Activated CD8-positive, alpha-beta memory T cell treated with anti-CD3 and anti-CD28 coated beads, Interleukin-2, amount 50 U/mL, for 1 hour (primary cell): ENCODE results near the gene AP2M1.
"Not testable (repeated sequence)": the region's sequence is repeated elsewhere in the genome, so short reads cannot be mapped to it uniquely, and the experiment has no call there.

Experiments used
- DNase-seq: peaks from one replicate; pipeline ENCODE4 v3.0.0-alpha.2; 2020; ENCODE audit errors: extremely low read depth

The AP2M1 gene

DNA sequence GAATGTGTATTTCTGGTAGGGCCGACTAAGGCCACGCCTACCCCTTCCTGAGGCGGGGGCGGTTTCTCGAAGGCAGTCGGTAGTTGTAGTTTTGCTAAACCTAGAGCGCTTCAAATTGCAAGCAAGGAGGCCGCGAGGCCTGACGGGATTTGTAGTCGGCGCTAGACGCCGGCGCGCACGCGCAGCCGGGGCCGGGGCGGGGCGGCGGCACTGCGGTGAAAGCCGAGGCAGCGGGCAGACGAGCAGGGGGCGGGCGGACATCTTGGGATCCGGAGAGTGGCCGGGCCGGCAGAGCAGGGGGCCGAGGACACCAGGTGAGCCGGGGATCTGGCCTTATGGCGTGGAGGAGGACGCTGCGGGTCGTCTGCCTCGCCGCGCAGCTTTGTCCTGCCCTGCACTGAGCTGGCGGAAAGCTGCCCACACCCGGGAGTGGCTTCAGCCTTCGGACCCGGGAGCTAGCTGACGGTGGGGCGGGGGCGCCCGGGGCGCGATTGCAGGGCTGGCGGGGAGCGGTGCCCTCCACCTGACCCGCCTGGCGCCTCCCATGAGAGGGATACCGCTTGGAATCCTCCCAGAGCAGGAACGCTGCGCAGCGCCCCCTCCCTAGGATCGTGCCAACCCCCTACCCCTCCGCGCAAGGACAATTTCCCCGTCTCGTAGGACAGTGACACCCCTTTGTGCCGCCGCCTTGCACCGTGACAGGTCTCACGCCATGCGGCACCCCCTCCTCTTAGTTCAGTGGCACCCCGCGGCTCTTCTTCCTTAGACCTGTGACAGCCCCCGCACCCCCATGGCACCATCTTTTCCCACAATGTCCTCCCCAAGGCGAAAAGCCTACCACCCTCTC, at the start of gene AP2M1:
Gene AP2M1, plus strand, starts transcription at position 210 of the 847 bp plus-strand sequence. CDS start 2,139 bp downstream, outside the sequence.
- peak; percentile 92 for DNase-seq

DNA sequence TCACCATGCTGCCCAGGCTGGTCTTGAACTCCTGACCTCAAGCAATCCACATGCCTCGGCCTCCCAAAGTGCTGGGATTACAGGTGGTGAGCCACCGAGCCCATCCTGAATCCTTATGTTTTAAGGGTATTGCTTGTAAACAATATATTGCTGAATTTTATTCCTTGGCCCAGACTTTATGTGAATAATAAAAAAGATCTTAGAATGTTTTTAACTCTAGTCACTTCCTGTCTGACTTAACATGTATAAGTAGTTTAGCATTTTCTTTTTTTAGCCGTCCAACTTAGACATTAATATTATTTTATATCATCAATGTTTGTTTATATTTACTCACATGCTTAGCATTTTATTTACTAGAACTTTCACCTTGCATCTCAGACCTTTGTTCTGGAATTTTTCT, 48.6 kb upstream of the AP2M1 start:
- no peak for DNase-seq

DNA sequence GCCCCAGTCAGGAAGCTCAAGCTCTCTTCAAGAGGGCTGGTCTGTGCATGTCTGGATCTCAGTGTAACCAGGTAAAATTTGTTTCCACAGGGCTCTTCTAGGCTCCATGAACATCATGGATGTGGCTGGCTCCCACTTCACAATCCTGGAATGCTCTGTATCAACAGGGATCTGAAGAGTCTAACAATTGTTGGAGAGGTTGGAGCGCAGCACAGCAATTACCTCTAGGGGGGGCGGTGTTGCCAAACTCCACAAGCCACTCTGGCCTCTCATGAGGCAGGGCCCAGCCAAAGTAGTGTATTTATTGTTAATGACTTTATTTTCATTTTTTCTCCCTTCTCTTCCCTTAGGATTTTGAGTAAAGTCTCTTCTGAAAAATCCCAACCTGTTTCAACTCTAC, 45.6 kb upstream of the AP2M1 start:
- DNase-seq, result no peak

DNA sequence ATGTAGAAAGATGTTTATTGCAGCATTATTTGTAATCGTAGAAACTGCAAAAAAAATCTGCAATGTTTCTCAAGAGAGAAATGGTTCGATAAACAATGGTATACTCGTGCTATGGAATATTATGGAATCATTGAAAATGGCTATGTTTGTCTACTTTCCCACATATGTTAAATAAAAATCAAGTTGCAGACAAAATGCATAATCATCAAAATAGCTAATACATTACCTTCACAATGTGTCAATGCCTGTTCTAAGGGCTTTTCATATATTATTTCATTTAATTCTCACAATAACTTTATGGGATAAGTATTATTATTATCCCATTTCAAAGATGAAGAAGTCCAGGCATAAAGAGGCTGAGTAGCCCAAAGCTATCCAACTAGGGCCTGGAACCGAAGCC, 41.7 kb upstream of the AP2M1 start:
- no peak for DNase-seq

DNA sequence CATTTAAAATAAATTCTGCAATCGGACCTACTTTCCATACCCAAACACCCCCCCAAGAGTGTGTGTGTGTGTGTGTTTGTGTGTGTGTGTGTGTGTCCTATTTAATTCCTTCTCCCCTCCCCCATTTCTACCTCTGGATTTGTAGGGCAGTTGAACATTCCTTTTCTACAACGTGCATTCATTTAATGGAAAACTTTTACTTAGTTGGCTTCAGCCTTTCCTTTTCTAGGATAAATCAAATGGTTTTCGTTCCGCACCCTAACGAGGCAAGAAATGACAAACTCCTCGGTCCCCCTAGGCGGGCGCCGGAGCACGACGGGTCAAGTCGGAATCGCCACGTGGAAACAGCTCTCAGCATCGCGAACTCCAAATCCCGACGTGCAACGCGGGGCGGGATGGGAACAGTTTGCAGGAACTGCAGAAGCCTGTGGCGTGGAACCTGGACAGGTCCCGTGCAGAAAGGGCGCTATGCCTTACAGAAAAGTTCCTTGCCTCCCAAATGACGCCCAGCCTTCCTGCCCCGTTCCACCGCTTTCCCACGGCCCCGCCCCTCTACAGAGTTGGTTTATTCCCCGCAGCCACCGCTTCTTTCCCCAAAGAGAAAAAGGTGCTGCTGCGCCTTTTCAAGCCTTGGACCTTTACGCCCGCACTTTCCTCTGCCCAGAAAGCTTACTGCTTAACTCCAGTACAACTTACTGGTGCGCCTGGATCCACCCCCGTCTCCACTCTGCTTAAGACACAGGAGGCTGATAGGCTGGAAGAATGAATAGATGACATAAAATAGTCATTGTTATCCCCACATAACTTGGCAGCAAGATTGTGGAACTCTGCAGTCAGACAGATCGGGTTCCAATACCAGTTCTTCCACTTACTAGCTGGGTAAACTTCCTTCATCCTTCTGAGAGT, 40.6 kb upstream of the AP2M1 start:
- DNase-seq, result no peak

DNA sequence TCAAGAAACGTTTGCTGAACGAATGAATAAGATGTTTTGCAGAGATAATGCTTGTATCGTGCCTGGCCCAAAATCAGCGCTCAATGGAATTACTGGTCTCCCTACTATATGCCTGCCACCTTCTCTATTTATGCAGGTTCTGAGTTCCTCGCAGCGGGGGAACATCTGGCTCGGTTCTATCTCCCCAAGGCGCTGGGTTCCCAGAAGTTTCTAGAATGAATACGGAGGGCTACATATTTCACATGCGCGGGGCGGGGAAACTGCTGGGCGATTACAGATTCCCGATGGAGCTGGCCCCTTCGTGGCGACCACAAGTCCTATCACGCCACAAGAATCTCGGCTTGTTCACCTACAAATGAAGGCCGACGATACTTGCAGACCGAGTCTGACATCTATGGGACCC, 39.9 kb upstream of the AP2M1 start:
- no peak for DNase-seq

DNA sequence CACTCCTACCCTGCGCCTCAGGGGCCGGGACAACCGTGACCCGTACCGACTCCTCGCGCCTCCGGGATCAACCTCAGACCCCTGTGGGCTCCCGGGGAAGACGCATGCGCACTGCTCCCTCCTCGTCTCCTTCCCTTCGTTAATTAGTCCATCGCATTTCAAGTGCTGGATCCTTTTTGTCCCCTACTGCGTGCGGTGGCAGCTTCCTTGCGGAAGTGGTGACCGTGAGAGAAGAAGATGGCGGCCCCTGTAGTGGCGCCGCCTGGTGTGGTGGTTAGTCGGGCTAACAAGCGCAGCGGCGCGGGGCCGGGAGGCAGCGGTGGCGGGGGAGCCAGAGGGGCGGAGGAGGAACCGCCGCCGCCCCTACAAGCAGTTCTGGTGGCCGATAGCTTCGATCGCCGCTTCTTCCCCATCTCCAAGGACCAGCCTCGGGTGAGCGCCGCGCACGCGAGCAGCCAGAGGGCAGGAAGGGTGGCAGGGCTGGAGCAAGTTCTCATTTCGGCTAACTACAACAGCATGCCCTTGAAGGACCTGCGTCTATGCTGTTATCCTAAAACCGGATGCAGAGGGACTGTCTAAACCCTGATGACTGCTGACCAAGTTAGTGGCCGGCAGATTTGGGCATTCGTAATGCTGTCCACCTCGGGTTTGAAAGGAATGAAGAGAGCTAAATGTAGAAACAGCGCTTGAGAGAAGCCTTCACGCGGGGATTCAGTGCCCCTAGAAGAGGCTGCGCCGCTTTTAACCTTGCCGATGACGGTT, 39.3 kb upstream of the AP2M1 start, which contains the start of gene EIF2B5:
Gene EIF2B5, plus strand, starts transcription at position 210 of the 762 bp plus-strand sequence. Its CDS starts 28 bp downstream, at position 238.
- DNase-seq, result peak; percentile 75

DNA sequence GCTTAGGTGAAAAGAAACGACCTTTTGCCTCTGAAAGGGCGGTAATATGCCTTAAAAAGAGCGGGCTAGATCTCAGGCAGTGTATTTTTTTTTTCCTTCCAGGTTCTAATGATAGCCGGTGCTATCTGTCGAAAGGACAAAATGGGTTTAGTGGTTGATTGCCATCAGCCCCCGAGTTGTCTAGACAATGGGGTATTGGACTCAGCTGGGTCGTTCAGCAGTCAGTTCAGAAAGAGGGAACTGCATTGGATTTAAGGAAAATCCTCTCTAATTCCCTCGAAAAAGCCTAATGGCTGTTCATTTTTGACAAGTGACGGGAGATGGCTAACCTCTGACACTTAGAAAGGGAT, 38.8 kb upstream of the AP2M1 start:
- DNase-seq, result no peak

DNA sequence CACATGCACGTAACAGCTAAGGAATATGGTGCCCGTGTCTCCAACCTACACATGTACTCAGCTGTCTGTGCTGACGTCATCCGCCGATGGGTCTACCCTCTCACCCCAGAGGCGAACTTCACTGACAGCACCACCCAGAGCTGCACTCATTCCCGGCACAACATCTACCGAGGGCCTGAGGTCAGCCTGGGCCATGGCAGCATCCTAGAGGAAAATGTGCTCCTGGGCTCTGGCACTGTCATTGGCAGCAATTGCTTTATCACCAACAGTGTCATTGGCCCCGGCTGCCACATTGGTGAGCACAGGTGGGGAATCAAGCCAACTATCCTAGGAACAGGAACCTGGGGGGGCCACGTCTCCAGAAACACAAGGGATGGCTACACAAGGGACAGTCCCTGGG, 34.2 kb upstream of the AP2M1 start:
- DNase-seq, result no peak

DNA sequence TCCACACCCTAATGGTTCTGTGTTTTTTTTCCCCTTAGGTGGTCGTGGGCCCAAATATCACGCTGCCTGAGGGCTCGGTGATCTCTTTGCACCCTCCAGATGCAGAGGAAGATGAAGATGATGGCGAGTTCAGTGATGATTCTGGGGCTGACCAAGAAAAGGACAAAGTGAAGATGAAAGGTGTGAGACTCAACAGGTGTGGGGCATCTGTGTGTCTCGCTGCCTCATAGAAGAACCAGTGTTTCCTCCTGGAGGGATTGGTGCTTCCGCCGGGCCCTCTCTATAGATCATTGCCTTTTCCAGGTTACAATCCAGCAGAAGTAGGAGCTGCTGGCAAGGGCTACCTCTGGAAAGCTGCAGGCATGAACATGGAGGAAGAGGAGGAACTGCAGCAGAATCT, 32.5 kb upstream of the AP2M1 start:
- no peak for DNase-seq

DNA sequence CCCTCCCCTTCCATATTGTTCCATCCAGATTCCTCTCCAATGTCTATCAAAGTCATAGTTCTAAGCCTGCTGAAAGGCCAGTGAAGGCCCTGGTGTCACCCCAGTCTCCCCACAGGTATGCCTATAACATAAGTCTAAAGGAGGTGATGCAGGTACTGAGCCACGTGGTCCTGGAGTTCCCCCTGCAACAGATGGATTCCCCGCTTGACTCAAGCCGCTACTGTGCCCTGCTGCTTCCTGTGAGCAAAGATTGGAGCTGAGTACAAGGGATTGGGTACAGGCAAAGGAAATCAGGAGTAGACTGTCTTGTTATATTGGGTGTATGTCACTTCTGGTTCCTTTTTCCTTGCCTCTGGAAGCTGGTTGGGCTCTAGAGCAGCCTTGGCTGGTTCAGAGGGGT, 31.3 kb upstream of the AP2M1 start:
- no peak for DNase-seq

DNA sequence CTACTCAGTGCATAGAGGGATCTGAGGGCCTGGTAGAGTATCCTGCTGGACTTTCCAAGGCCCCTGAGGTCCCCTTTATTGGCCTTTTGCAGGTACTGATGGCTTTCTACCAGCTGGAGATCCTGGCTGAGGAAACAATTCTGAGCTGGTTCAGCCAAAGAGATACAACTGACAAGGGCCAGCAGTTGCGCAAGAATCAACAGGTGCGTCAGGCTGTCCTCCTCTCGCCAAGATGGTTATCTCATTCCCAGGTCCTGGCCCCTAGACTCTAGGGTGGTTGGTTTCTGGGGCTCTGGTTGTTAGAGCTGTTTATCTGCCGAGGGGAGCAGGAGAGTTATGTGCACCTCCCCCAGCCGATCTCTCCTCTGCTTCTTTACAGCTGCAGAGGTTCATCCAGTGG, 30.1 kb upstream of the AP2M1 start:
- DNase-seq, result no peak

DNA sequence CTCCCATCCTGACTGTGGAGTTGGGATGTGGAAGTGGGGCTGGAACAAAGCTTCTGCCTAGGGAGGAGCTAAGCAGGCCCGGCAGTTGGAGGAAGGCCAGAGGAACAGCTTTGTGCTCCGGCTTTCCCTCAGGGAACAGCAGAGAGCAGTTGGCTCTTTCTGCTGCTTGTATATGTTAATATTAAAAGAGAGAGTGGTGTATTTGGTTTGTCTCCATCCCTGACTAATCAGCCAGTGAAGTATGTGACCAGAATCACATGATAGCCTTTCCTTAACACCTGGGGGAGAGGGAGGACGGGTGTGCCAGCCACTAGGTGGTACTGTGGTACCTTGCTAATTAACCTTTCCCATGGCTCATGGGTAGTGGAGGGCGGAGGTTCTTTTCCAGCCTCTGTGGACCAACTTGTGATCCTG, 29.5 kb upstream of the AP2M1 start:
- DNase-seq, result no peak

DNA sequence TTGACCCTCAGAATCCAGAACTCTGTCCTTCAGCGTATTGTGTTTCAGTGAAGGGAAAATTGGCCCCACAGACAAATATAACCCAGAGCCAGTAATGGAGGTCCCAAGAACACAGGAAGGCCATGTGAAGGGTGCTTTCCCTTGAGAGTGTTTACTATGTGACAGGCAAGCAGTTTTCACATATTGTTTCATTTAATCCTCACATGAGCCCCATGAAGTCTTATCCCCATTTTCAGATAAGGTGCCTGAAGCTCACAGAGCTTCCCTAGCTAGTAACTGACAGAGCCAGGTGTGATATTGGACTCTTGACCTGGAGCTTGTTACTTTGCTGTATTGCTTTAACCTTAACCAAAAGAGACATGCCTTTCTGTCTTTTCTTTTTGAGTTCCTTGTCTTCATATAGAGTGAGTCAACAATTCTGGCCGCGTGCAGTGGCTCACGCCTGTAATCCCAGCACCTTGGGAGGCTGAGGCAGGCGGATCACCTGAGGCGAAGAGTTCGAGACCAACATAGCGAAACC, 28.8 kb upstream of the AP2M1 start:
- DNase-seq, result no peak

DNA sequence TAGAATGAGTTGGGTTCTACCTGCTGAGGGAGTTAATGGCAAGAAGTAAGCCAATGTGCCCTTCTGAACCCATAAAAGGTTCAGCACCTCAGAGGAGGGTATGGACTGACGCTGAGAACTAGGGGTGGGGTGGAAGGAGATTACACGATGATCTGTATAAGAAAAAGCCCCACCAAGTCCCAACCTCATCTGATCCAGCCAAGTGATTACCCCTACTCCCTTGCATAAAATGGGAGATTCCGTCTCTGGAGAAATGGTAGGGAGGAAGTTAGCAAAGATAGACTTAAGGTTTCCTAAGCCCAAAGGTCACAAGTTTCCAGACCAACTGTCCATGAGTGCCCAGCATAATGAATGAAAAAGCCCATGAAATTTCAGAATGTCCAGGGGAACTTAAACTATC, 26.6 kb upstream of the AP2M1 start:
- no peak for DNase-seq

DNA sequence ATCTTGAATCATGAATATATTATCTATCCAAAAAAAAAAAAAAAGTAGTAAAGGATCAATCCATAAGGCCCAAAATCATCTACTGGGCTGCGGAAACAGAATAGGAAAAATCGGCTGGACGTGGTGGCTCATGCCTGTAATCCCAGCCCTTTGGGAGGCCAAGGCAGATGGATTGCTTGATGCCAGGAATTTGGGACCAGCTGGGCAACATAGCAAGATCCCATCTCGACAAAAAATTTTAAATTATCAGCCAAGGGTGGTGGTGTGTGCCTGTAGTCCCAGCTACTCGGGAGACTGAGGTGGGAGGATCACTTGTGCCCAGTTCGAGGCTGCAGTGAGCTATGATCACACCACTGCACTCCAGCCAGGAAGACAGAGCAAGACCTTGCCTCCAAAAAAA, 25.5 kb upstream of the AP2M1 start:
- DNase-seq, result no peak

DNA sequence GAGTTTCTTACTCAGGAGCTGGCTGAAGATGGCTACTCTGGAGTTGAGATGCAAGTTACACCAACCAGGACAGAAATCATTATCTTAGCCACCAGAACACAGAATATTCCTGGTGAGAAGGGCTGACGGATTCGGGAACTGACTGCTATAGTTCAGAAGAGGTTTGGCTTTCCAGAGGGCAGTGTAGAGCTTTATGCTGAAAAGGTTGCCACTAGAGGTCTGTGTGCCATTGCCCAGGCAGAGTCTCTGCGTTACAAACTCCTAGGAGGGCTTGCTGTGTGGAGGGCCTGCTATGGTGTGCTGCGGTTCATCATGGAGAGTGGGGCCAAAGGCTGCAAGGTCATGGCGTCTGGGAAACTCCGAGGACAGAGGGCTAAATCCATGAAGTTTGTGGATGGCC, 24.9 kb upstream of the AP2M1 start:
- DNase-seq, result not testable (repeated sequence)

DNA sequence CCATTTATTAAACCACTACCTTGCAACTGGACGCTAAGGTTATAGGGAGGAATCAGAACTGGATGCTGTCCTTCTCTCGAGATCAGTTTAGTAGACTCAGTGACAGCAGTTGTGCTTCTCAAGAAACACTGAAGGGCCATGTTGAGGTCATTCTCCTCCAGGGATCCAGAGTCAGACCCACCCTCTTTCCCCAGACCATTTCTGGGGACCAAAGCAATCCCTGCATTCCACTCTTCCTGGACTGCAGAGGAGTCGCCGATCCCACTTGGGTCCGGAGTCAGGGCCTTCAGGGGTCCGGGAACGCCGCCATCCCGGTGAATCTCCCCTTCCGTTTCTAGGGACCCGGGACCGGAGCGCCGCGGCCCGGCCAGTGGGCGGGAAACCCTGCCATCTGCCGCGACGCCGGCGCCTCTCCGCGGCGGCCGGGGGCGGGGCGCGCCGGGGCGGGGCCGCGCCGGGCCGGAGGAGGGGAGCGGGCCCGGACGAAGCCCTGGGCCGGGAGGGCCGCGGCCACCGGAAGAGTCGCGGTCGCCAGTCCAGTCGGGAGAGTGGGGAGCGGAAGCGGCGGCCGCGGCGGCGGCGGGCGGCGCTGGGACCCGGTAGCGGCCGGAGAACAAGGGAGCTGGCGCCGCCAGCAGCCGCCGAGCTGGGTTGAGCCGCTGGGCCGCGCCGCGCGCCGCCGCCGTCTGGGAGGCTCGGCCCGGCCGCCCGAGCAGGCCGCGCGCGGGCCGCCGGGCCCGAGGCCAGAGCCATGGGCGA, 19.6 kb upstream of the AP2M1 start, which contains the start of gene DVL3:
Gene DVL3, plus strand, starts transcription at position 493 of the 759 bp plus-strand sequence. Its CDS starts 259 bp downstream, at position 752.
- no peak for DNase-seq

DNA sequence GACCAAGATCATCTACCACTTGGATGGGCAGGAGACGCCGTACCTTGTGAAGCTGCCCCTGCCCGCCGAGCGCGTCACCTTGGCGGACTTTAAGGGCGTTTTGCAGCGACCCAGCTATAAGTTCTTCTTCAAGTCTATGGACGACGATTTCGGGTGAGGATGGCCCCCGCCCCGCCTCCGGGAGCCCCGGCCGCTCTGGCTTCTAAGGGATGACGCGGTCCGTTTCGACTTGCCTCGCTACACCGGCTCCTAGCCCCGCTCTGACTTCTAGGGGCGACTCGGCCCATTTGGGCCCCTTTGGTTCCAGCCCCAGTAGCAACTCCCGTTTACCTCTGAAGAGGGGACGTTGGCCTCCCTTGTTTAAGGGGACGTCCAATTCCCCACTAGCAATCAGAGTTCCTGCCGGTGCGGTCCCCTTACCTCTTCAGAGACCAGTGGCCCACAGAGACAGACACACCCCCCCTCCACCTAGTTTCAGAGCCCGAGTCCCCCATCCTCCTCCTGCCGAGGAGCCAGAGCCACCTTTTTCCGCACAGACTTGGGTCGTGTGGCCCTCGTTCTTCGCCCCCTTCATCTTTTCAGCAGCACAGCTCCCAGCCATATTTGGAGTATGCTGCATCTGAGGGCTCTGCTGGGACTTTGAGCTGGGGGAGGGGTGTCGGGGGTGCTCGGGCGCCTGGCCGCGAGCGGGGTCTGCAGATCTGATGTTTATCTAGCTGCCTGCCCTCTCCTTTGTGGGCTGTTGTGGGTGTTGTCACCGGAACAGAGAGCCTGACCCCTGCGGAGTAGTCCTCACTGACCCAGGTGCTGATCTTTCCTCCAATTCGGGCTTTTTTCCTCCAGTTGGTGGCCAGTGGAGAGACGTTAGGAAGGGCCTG, 18.8 kb upstream of the AP2M1 start:
- DNase-seq, result no peak

DNA sequence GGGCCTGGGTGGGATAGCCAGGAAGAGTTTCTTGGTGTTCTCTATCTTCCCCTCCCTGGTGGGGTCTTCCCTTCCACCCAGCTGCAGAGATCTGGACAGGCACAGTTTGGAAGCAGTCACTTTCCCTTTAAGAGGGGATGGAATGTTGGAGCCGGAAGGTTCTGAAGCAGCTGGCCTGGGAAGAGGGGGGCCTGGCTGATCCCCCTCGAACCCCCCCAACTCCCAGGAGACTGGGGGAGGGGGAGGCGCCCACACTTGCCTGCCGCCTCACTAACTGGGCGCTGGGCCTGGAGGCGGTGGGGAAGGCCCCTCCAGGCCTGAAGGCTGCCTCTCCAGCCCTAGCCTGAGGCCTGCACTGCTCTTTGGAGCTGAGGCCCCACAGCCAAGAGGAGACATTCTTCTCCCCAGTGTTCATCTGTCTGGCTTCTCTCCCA, 18.1 kb upstream of the AP2M1 start:
- no peak for DNase-seq
